NCI-H1930 (cell line): ENCODE data around the gene SDR42E1.

ENCODE experiments used
- DNase-seq, 2 experiments: peaks; one replicate each; lab custom pipeline; 2025; lab: John Stamatoyannopoulos, UW

Gene SDR42E1, protein sequence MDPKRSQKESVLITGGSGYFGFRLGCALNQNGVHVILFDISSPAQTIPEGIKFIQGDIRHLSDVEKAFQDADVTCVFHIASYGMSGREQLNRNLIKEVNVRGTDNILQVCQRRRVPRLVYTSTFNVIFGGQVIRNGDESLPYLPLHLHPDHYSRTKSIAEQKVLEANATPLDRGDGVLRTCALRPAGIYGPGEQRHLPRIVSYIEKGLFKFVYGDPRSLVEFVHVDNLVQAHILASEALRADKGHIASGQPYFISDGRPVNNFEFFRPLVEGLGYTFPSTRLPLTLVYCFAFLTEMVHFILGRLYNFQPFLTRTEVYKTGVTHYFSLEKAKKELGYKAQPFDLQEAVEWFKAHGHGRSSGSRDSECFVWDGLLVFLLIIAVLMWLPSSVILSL

DNA sequence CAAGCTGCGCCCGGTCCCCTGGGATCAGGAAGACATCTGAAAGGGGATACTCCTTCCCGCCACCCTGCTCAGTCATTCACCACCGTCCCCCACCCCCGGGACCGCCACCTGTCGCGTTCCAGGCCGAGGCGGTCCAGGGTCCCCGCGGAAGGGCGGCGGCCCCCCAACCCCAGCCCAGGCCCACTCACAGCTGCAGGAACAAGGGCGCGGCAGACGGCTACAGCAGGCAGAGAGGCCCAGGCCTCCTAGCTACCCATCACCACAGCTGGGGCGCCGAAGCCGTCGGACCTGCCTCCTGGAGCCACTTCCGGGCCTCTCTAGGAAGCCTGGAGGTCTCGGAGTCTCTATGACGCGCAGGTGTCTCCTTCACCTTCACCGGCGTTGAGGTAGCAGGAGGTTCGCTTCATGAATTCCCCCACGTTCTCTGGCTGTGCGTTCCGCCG is at the start of gene SDR42E1:
Gene SDR42E1, minus strand, starts transcription at position 272 of the 443 bp plus-strand sequence. CDS start 10,612 bp downstream, outside the sequence.
- DNase-seq = peak; percentile 9 to 20

DNA sequence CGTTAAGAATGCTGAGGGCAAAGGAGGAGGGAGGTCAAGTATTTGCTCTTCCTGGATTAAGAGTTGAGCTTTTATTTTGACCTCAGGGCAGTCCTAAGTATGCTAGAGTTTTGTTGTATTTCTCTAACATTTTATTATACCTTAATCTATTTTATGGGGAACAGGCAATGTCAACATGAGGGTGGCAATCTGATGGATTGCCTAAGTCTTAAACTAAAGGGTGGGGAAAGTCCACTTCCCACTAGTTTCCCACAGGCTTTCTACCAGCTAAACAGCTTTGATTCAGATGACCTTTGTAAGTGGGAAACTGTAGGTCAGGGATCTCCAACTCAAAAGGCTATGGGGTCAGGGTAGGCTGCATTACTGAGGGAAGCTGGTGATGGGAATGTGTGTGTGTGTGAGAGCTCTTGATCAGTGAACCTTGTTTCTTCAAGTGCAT is 48.7 kb upstream of the SDR42E1 start:
- no peak for DNase-seq

DNA sequence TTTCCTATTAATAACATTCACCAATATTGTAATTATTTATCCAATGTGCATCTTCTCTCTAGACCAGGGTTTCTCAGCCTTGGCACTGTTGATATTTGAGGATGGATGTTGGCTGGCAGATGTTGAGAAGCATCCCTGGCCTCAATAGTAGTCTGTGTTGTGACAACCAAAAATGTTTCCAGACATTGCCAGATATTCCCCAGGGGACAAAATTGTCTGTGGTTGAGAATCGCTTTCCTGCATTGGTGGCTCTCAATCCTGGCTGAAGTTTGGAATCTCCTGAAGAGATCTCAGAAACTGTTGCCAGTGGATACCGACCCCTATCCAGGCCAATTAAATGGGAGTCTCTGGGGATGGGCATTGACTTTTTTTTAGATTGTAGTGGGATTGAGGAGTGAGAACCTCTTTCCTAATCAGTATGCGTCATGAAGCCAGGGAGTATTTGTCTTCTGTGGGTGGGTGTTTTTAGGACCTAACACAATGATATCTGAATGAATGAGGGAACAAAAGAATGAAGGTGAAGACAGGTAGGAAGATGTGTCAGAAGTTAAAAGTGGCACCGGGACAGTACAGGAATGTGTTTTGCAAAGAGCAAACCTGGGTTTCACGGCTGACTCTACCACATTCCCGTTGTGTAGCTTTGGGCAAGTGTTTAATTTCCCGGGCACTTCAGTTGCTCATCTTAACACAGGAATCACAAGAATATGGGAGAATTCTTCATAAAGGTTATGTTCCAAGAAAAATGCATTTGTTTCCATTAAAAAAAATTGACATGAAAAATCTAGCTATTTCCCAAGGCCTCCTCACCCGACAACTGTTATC is 48.1 kb upstream of the SDR42E1 start:
- no peak for DNase-seq

DNA sequence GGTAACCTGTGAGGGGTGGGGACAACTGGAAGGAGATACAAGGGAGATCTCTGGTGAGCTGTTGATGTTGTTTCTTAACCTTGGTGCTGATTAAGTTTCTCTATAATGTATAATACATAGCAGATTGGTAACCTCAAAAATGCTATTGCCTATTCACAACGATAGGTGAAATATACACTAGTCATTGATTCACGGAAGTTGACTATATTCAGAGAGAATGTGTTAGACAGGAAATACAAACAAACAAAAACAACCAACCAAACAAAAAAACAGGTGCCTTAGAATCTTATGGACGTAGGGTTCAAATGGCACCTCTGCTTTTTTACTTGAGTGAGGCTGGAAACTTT is 45.3 kb upstream of the SDR42E1 start:
- DNase-seq = no peak

DNA sequence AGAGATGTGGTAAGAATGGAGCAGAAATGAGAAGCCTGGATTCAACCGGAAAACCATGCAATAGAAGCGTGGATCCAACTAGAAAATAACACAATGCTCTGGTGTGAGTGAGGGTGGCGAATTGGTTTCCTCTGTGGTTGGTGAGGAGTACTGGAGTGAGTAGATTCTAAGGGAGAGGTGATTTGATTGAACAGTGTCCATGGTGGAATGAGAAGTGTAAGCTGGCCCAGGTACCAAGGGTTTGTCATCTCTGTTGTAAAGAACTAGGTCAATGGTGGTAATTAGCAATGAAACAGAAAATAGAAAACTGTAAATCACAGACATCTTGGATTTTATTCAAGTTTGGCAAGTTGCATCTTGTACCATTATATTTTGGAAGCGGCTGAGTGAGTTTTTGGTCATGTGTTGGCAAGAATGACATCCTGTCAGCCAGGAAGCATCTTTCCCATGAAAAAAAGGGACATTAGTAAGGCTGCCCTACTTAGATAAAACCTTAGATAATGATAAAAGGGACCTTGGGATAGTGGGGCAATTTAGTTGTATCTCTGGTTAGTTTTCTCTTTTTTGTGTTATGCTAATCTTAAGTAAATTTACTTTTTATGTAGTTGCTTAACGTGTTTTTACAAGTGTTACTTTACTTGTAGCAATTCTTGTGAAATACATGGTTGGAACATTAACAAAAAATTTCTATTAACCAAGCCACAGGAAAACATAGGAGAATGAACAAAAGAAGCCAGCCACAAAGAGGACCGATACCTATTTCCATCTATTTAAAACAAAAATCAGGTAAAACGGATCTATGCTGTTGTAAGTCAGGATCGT is 44.7 kb upstream of the SDR42E1 start:
- no peak for DNase-seq

DNA sequence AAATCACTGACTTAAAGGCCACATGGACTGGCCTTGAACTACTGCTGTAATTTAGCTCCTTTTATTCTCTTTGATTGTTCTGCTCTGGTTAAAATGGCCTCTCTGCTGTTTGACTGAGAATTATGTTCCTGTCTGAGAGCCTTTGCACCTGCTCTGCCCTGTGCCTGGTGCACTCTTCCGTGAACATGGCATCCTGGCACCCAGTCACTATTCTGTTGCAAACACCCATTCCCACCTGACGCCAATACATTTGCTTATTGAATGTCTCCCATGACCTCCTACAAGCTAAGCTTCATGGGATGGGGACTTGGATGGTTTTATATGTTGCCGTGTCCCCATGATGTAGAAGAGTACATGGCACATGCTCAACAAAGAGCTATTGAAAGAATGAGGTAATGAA is 43.8 kb upstream of the SDR42E1 start:
- no peak for DNase-seq

DNA sequence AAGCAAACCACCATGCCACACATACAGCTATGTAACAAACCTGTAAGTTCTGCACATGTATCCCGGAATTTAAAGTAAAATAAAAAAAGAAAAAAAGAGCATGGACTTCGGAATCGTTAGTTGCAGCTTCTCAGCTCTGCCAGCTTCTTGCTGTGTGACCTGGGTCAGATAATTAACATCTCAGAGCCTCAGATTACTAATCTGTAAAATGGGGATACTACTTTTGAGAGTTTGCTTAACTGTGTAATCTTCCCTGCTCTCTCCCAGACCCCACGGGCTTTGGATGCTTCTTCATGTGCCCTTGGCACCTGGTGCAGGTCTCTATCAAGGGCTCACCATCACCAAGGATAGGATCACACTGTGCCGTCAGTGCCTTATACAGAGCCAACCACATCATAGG is 40.4 kb upstream of the SDR42E1 start:
- DNase-seq = no peak

DNA sequence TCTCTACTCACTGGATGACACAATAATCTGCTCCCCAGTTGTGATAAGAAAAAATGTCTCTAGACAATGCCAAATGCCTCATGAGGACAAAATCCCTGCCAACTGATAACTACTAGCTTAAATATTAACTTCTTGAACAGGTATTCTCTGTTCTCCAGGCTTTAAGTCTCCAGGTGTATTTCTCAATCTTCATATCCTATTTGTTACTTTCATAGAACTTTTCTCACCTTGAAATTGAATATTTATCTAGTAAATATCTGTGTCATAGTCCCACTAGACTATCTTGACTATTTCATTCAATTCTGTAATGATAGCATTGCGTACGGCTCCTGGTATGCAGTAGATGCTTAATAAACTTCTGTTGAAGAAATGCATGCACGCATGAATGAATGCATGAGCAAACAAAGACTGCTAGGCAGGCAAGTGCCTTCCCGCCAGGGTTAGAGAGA is 39.7 kb upstream of the SDR42E1 start:
- DNase-seq = no peak

DNA sequence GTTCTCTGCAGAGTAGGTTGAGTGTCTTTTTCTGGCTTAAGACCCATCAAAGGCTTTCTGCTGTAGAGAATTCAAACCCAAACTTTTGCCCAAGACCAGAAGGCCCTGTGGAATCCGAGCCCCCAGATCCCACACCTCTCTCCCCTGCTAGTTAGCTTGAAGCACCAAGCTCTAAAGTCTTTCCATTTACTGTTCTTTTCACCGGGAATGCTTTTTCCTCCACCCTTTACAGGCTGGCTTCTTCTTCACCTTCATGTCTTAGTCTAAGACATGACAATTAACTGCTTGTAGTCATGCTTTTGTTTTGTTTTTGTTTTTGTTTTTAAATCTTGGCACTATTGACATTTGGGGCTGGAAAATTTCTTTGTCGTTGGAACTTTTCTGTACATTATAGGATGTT is 39.2 kb upstream of the SDR42E1 start:
- DNase-seq = no peak

DNA sequence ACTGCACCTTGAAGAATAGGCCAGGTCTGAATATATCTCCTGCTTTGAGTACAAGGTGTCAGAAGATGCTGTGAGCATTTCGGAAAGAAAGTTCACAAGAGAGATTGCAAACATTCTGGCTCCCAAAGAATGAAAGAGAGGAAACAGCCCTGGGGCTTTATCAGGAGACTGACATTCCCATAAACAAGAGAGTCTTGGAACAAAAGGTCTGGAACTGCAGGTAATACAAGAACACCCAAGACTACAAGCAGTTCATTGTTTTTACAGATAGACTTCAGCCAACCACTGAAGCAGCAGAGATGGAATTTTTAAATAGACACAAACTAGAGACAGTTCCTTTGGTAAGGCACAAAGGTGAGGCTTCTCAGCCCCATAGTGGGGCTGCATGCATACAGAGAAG is 38.2 kb upstream of the SDR42E1 start:
- DNase-seq = no peak

DNA sequence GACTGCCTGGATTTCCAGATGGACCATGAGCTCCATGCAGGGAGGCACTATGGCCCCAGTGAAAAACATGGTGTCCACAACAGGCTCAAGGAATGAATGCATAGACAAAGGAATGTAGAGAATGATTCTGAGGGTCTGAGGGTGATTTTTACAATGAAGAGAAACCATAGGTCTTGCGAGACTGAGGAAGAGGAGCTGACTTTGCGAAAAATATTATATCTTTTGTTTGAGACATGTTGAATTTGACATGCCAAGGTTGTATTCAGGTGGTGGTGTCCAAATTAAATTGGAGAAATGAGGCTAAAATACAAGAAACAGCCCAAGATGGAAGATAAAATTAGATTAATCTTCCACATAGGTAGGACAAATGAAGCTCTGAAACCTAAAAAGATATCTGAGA is 36.5 kb upstream of the SDR42E1 start:
- DNase-seq = no peak

DNA sequence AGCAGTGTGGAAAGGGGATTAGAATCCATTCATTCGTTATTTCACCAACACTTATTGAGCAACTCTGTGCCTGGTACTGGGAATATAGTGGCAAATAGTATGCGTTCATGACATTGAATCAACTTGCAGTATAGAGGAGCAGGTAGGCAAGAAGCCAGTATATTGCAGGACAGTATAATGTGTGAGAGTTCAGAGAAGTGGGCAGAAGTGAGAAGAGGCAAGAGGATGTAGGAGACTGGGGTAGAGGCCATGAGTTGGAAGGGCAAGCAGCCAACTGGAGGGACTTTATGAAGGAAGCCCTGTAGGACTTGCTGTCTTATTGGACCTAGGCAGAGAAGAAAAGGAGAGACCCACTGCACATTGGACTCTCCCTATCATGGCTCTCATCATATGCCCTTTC is 36.1 kb upstream of the SDR42E1 start:
- DNase-seq = no peak

DNA sequence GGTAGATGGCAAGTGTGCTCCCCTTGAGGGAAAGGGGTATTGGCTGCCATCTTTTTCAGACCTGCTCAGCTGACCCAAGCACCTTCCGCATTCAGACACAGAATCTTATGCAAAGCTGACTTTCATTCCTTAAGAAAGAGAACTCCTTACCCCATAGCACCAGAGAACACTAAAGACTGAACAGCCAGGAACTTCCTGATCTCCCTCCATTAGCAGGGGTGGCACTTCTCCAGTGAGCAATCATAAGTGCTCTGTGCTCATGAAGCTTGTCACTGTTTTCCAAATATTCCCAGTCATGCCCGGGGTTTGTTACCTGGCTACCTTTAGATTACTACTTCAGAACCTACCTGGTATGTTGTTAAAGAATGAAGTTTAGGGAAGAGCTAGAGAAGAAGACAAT is 35.7 kb upstream of the SDR42E1 start:
- no peak for DNase-seq

DNA sequence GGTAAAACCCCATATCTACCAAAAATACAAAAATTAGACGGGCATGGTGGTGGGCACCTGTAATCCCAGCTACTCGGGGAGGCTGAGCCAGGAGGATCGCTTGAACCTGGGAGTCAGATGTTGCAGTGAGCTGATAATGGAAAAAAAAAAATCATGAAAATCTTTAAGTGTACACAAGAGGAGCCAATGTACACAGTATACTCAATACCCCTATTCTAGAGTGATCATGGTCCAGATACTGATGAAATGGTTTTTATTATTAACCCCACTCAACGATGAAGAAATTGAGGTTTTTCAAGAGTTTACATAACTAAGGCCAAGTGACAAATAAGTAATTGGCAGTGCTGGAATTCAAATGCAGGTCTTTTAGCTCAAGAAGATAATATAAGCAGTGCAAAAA is 35.3 kb upstream of the SDR42E1 start:
- DNase-seq = no peak

DNA sequence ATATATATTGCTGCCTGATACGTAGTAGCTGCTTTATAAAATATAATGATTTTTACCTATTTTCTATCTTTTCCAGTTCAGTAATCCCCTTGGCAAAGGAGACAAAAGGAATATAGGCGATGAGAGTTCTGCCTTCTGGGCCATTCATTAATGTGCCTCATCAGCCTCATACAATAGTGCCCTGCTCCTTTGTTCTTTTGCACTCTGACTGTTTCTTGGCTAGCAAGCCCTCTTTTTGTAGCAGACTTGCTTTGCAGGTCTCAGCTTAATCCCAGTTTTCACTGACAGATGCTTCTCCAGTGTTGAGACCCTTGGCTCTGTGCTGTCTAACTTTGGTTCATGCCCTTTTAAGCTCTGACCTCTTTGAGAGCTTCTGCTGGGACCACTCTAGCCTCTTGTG is 34.2 kb upstream of the SDR42E1 start:
- DNase-seq = no peak

DNA sequence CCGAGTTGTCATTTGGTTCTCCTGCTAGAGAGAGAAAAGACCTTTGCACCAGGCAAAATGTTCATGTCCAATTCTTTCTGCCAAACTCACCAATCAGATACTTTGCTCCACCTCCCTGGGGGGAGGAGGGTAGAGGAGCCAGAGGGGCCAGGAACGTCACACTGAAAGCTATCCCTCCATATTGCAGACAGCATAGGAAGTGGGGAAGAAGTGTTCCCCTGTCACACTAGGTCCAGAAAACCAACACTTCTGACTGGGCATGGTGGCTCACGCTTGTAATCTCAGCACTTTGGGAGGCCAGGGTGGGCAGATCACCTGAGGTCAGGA is 33.3 kb upstream of the SDR42E1 start:
- DNase-seq = no peak

DNA sequence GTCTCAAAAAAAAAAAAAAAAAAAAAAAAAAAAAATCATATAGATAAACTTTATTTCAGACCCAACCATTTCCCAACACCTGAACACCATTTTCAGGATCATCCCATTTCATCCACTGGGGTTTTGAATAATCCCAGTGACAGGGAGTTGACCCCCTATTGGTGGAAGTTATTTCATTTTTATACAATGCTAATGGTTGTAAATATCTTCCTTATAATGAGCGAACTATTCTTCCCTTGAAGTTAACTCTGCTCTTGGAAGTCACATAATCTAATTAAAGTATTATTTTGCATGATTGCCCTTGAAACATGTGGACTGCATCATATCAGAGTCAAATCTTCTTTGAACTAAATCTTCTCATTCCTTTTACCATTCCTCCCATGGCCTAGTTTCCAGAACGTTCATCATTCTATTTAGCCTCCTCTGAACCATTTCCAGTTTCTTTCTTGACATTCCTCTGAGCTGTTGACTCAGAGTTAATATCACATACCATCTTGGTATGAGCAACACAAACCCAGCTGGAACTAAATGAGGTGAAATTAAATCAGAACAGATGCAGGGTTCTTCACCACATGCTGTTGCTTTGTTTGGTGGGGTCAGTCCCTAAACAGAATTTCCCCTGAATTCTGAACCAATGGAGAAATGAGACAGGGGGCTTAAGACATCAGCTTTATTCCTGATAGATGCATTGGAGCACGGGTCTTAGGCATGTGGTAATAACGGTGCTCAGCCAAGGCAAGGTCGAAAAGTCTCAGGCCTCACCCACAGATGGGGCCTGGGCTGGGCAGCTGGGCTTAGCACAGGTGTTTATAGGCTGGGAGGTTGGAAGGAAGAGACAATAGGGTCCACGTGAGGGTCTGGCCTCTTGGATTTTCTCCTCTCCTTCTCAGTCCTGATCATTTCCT is 32.7 kb upstream of the SDR42E1 start:
- DNase-seq = no peak

DNA sequence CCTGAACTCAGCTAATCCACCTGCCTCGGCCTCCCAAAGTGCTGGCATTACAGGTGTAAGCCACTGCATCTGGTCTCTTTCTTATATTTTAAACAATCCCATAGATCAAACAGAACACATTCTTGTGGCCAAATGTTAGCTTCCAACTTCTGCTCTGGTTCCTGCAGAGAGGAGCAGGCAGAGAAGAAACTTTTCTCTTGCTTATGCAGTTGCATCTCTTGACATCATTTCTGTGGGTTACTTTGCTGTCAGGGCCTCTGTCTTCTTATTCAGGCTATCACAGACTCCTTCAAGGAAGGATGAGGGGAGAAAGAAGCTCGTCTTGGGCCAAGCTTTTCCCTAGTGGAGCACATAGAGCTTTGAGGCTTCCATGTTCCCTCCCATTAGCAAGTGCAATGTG is 31.6 kb upstream of the SDR42E1 start:
- no peak for DNase-seq

DNA sequence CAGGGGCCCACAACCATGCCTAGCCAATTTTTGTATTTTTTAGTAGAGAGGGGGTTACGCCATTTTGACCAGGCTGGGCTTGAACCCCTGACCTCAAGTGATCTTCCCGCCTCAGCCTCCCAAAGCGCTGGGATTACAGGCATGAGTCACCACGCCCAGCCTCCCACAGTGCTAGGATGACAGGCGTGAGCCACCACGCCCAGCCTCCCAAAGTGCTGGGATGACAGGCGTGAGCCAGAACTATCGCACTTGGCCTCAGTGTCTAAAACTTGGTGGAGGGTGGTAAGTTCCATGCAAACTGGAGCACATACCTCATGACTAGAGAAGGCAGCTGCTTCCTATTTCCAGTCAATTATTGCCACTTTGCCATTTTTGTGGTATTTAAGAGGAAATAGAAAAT is 30.9 kb upstream of the SDR42E1 start:
- DNase-seq = no peak

DNA sequence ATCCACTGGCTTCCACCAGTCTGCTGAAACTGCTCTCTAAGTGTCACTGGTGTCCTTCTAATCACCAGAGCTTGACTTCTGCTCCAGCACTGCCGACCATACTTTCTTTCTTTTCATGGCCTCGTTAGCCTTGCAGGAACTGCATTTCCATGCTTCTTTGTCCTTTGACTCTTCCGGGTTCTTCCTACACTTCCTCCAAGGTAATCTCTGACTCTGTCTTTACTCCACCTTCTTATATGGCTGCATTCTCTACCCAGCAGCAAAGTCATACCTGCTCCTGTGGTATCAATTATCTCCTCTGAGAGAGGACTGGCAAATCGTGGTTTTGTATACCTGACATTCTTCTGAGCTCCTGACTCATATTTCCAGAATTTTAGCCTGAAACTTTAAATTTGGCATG is 30.3 kb upstream of the SDR42E1 start:
- DNase-seq = no peak

DNA sequence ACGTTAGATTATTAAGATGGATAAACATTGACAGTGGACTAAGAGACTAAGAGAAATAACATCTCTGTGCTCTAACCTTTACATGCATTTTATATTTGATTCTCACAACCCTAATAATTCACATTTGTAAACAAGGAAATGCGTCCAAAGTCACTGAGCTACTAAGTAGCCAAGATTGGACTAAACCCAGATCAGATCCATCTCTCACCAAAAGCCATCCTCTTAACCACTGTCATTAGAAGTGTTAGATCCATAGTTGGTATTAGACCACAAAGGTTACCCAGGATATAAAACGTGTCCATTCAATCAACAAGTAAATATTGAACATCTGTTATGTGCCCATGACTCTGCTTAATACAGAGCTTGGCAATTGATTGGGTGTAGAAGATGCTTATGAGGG is 29.0 kb upstream of the SDR42E1 start:
- DNase-seq = peak in 1 of 2 experiments; percentile 16
